Retinal pigment epithelial cell (primary cell): Measurements from ENCODE around the gene MAP4K4.

Experiments
- DNase-seq: peaks from one replicate; pipeline ENCODE4 v3.0.0-alpha.2; 2010; ENCODE audit warnings: low read depth
- H3K4me3 ChIP-seq: 2 replicates; pipeline ENCODE4 v1.5.1; 2011; ENCODE audit warnings: mild to moderate bottlenecking, low read length, control low read depth, moderate library complexity
- CTCF ChIP-seq: conservative IDR thresholded peaks from 2 replicates; pipeline ENCODE4 v1.5.1; 2011; ENCODE audit warnings: low read depth, low read length, control low read depth, inconsistent platforms

Gene MAP4K4

GRCh38 chr2:101858910-101859309 is 161.4 kb downstream of the MAP4K4 start:
- no peak overlapping the region for H3K4me3 ChIP-seq
- no peak for DNase-seq
- no peak for TF ChIP-seq CTCF

GRCh38 chr2:101859604-101860003 is 162.1 kb downstream of the MAP4K4 start:
- no peak for TF ChIP-seq CTCF
- DNase-seq: no peak
- H3K4me3 ChIP-seq: no peak overlapping the region

GRCh38 chr2:101860157-101860556 is 162.7 kb downstream of the MAP4K4 start:
- no peak for DNase-seq
- H3K4me3 ChIP-seq: no peak overlapping the region
- TF ChIP-seq CTCF: peak; percentile 5

- DNase-seq: no peak
- no peak for TF ChIP-seq CTCF
- H3K4me3 ChIP-seq: no peak overlapping the region
Measured at GRCh38 chr2:101860782-101861181, 163.3 kb downstream of the MAP4K4 start.

GRCh38 chr2:101861382-101861781 is 163.9 kb downstream of the MAP4K4 start:
- no peak for TF ChIP-seq CTCF
- DNase-seq: no peak
- H3K4me3 ChIP-seq: no peak overlapping the region

GRCh38 chr2:101863534-101863933 is 166.0 kb downstream of the MAP4K4 start:
- TF ChIP-seq CTCF: no peak
- no peak overlapping the region for H3K4me3 ChIP-seq
- DNase-seq: no peak

- no peak for DNase-seq
- H3K4me3 ChIP-seq: no peak overlapping the region
- no peak for TF ChIP-seq CTCF
Measured at GRCh38 chr2:101864426-101864825, 166.9 kb downstream of the MAP4K4 start.
